GM19397 (cell line): Measurements from ENCODE around the gene HSPA1A.
"Not testable (repeated sequence)": the region's sequence is repeated elsewhere in the genome, so short reads cannot be mapped to it uniquely, and the experiment has no call there.

Source experiments
- ATAC-seq: cut with Tn5 transposase; IDR thresholded peaks from one replicate; pipeline ENCODE4 v1.9.1; 2021; ENCODE audit warnings: mild to moderate bottlenecking, moderate library complexity; ENCODE audit not compliant: unreplicated experiment

Gene HSPA1A

GRCh38 chr6:31834367-31835250, 19.3 kb downstream of the HSPA1A start:
- ATAC-seq = no peak

- no peak for ATAC-seq
These were observed 20.7 kb downstream of the HSPA1A start for GRCh38 chr6:31836047-31836473.

GRCh38 chr6:31836474-31837368, 21.4 kb downstream of the HSPA1A start:
- no peak for ATAC-seq

GRCh38 chr6:31837369-31838113, 22.2 kb downstream of the HSPA1A start:
- ATAC-seq = no peak

DNA sequence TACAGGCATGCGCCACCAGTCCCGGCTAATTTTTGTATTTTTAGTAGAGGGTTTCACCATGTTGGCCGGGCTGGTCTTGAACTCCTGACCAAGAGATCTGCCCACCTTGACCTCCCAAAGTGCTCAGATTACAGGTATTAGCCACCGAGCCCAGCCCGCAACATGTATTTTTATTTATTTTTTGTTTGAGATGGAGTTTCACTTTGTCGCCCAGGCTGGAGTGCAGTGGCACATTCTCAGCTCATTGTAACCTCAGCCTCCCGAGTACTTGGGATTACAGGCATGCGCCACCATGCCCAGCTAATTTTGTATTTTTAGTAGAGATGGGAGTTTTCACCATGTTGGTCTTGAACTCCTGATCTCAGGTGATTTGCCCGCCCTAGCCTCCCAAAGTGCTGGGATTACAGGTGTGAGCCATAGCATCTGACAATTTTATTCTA, 22.8 kb downstream of the HSPA1A start:
- ATAC-seq = not testable (repeated sequence)

DNA sequence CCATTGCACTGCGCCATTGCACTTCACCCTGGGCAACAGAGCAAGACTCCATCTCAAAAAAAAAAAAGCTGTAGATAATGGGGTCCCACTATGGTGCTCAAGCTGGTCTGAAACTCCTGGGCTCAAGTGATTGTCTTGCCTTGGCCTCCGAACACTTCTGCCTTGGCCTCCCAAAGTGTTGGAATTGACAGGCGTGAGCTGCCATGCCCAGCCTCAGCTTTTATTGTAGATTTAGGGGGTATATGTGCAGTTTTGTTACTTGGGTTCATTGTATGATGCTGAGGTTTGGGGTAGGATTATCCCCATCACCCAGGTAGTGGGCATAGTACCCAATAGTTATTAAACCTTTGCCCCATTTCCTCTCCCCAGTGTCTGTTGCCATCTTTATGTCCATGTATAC, 23.6 kb downstream of the HSPA1A start:
- no peak for ATAC-seq

DNA sequence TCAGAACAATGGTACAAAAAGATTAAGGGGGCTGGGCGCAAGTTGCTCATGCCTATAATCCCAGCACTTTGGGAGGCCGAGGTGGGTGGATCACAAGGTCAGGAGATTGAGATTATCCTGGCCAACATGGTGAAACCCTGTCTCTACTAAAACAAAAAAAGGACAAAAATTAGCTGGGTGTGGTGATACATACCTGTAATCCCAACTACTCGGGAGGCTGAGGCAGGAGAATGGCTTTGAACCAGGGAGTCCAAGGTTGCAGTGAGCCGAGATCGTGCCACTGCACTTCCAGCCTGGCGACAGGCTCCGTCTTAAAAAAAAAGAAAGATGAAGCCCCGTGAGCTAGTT, 24.4 kb downstream of the HSPA1A start:
- not testable (repeated sequence) for ATAC-seq

DNA sequence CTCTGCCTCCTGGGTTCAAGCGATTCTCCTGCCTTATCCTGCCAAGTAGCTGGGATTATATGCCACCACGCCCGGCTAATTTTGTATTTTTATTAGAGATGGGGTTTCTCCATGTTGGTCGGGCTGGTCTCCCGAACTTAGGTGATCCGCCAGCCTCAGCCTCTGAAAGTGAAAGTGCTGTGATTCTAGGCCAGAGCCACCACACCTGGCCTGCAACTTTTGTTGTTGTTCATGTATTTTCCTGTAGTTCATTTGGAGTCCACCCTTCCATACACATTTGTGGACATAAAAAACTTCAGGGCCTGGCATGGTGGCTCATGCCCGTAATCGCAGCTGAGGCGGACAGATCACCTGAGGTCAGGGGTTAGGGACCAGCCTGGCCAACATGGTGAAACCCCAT, 26.7 kb downstream of the HSPA1A start:
- ATAC-seq = no peak

GRCh38 chr6:31844507-31844906, 29.2 kb downstream of the HSPA1A start:
- ATAC-seq = no peak

DNA sequence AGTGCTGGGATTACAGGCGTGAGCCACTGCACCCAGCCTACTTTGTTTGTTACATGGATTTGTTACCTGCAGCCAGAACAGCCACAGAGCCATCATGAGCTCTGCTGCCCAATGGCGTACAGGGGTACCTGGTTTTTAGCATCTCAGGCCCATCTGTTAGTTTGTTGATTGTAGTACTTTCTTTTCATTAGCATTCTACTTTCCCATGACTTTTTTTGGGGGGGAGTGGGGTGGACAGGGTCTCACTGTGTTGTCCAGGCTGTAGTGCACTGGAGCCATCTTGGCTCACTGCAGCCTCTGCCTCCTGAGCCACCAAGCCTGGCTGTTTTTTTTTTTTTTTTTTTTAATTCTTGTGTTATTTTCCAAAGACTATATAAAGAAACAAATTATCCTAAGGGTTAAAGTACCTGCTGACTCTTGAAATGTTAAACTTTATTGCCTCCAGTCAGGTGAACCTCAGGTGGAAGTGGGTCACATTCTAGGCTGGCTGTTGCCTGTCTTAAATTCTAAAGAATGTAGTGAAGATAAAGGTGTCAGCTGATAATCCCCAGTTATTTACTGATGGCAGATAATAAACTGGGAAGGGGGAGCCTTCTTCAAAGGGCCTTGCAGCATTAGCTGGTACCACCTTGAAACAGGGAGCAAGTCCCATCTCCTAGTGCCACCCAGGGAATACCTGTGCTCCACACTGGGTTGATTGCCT, 32.1 kb downstream of the HSPA1A start:
- no peak for ATAC-seq

- ATAC-seq = no peak
These were observed 35.6 kb downstream of the HSPA1A start for GRCh38 chr6:31850765-31851484.

GRCh38 chr6:31851485-31851832, 36.1 kb downstream of the HSPA1A start:
- ATAC-seq = no peak

DNA sequence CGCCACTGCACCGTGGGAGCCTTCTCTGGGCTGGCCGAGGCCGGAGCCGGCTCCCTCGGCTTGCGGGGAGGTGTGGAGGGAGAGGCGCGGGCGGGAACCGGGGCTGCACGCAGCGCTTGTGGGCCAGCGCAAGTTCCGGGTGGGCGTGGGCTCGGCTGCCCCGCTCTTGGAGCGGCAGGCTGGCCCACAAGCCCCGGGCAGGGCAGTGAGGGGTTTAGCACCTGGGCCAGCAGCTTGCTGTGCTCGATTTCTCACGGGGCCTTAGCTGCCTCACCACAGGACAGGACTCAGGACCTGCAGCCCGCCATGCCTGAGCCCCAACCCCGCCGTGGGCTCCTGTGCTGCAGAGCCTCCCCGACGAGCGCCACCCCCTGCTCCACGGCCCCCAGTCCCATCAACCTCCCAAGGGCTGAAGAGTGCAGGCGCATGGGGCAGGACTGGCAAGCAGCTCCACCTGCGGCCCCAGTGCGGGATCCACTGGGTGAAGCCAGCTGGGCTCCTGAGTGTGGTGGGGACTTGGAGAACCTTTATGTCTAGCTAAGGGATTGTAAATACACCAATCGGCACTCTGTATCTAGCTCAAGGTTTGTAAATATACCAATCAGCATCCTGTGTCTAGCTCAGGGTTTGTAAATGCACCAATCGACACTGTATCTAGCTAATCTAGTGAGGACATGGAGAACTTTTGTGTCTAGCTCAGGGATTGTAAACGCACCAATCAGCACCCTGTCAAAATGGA, 36.8 kb downstream of the HSPA1A start:
- not testable (repeated sequence) for ATAC-seq

DNA sequence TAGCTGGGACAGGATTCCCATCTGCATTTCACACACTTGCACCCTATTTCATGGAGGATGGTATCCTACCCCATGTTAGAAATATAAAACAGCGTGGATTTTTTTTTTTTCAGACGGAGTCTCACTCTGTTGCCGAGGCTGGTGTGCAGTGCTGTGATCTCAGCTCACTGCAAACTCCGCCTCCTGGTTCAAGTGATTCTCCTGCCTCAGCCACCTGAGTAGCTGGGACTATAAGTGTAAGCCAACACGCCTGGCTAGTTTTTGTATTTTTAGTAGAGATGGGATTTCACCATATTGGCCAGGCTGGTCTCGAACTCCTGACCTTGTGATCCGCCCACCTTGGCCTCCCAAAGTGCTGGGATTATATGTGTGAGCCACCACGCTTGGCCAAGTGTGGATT, 42.4 kb downstream of the HSPA1A start:
- not testable (repeated sequence) for ATAC-seq

GRCh38 chr6:31858707-31859106, 43.4 kb downstream of the HSPA1A start:
- ATAC-seq = no peak

DNA sequence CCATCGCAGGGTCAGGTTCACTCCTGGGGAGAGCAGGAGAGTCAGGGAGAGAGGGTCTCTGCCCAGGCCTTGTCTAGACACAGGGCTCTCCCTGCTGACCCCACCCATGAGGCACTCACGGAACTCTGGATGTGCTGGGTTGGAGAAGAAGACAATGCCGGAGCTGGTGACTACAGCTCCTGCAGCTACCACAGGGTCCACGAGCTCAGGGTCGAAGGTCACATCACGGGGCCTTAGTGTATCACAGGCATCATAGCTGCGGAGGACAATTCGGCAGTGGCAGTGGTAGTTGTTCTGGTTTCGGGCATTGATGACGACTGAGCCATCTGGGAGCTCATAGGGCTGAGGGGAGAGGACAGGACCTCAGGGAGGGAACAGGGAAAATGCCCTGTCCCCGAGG, 44.6 kb downstream of the HSPA1A start:
- ATAC-seq = no peak

- no peak for ATAC-seq
These were observed 45.0 kb downstream of the HSPA1A start for GRCh38 chr6:31860349-31860748.

GRCh38 chr6:31861150-31861549, 45.8 kb downstream of the HSPA1A start:
- ATAC-seq = no peak

GRCh38 chr6:31861919-31862343, 46.6 kb downstream of the HSPA1A start:
- ATAC-seq = no peak
